Thymus (tissue), 11 donors: ENCODE data around the gene LTBR. TPM values are rescaled to one million over a fixed set of nuclear protein-coding genes. Genes with fewer than 3 reads are reported as not detected.

Source experiments
- DNase-seq, 9 donors: peaks; one replicate each; pipeline ENCODE4 v3.0.0-alpha.2; 2013; ENCODE audit warnings: low spot score in 9 of 9, low read depth in 6 of 9, missing footprints in 1 of 9
- H3K27ac ChIP-seq, 2 donors: one replicate each; pipeline ENCODE4 v1.5.1; 2013; ENCODE audit warnings: control low read depth in 1 of 2, low read depth in 1 of 2, low read length in 1 of 2, mild to moderate bottlenecking in 1 of 2, moderate library complexity in 1 of 2
- H3K27me3 ChIP-seq, 2 donors: one replicate each; pipeline ENCODE4 v1.5.1; 2013; ENCODE audit warnings: low read length in 1 of 2; ENCODE audit not compliant: control insufficient read depth in 2 of 2, insufficient read depth in 1 of 2
- H3K36me3 ChIP-seq, 2 donors: one replicate each; pipeline ENCODE4 v1.5.1; 2013; ENCODE audit warnings: low read length in 1 of 2, mild to moderate bottlenecking in 1 of 2, moderate library complexity in 1 of 2; ENCODE audit not compliant: control insufficient read depth in 2 of 2, insufficient read depth in 2 of 2
- H3K4me1 ChIP-seq, 2 donors: one replicate each; pipeline ENCODE4 v1.5.1; 2013; ENCODE audit warnings: low read length in 2 of 2; ENCODE audit not compliant: control insufficient read depth in 2 of 2, insufficient read depth in 2 of 2
- H3K4me3 ChIP-seq, 2 donors: one replicate each; pipeline ENCODE4 v1.5.1; 2013; ENCODE audit warnings: low read length in 2 of 2, control low read depth in 1 of 2, mild to moderate bottlenecking in 1 of 2
- H3K9me3 ChIP-seq, 2 donors: one replicate each; pipeline ENCODE4 v1.5.1; 2013; ENCODE audit warnings: low read length in 1 of 2, mild to moderate bottlenecking in 1 of 2; ENCODE audit not compliant: control insufficient read depth in 2 of 2, insufficient read depth in 1 of 2
- WGBS: extraction: QIAGEN DNeasy Blood & Tissue Kit; methylation state at CpG from one replicate; pipeline ENCODE4 v1.1.7; 2013; 5-methylcytosine and 5-hydroxymethylcytosine counted together
- polyA plus RNA-seq: library from polyadenylated mRNA; stranded (reverse); fragments of 200-250 nt; gene quantifications from one replicate; pipeline ENCODE4 v1.2.3, GENCODE V29; 2013
- total RNA-seq: library from RNA; stranded (reverse); fragments of 120-200 nt; gene quantifications from one replicate; pipeline ENCODE4 v1.2.4, GENCODE V29; 2013
- donor health status: healthy.

LTBR gene
- total and polyA plus RNA-seq, 2 donors: 8.9 to 33.3 TPM

- Histone ChIP-seq H3K36me3 (no peaks in the 10 kb centered on the region), H3K9me3 (no peaks in the 10 kb centered on the region), H3K27ac (no peak overlapping the region), H3K4me3 (no peak overlapping the region), H3K27me3 (no peaks in the 10 kb centered on the region), H3K4me1 (peaks cover 10 to 39% of the 10 kb centered on the region in 2 donors)
- DNase-seq: no peak
- 90% methylated on average over 13 of the region's 13 CpGs for WGBS
These were observed 52.2 kb downstream of the LTBR start for GRCh38 chr12:6435961-6436715.

- WGBS: 98% methylated on average over 3 of the region's 3 CpGs
- H3K9me3 ChIP-seq: no peaks in the 10 kb centered on the region
- no peak for DNase-seq
These were observed 53.6 kb downstream of the LTBR start for GRCh38 chr12:6437586-6437985.

GRCh38 chr12:6438345-6438744 is 54.4 kb downstream of the LTBR start:
- Histone ChIP-seq H3K4me3 (no peak overlapping the region), H3K4me1 (peaks cover 11 to 45% of the 10 kb centered on the region in 2 donors), H3K36me3 (no peaks in the 10 kb centered on the region), H3K27me3 (no peaks in the 10 kb centered on the region), H3K27ac (no peak overlapping the region), H3K9me3 (no peaks in the 10 kb centered on the region)
- 98% methylated on average over 12 of the region's 12 CpGs for WGBS
- no peak for DNase-seq

More at GRCh38 chr12:6437586-6437985, 53.6 kb downstream of the LTBR start:
- Histone ChIP-seq H3K36me3 (no peaks in the 10 kb centered on the region), H3K4me3 (no peak overlapping the region), H3K27me3 (no peaks in the 10 kb centered on the region), H3K4me1 (peaks cover 9 to 43% of the 10 kb centered on the region in 2 donors), H3K27ac (no peak overlapping the region)

- WGBS: 17% methylated on average over 1 of the region's 1 CpG
- peaks cover 0 to 2% of the 10 kb centered on the region in 2 donors for H3K36me3 ChIP-seq
- peaks cover 28 to 48% of the 10 kb centered on the region in 2 donors for H3K4me1 ChIP-seq
- DNase-seq: no peak
- H3K9me3 ChIP-seq: no peaks in the 10 kb centered on the region
- H3K4me3 ChIP-seq: no peak overlapping the region
- no peak overlapping the region for H3K27ac ChIP-seq
- H3K27me3 ChIP-seq: no peaks in the 10 kb centered on the region
These were observed 56.4 kb downstream of the LTBR start for GRCh38 chr12:6440391-6440790.

Other genes with a start within 250 kb of the LTBR start
- gene CD9, start 183.8 kb upstream of the LTBR start, total RNA-seq: 50.0 TPM
- gene CD9, start 183.8 kb upstream of the LTBR start, polyA plus RNA-seq: 198 TPM
- gene PLEKHG6, start 73.5 kb upstream of the LTBR start, total RNA-seq: 0.61 TPM
- gene PLEKHG6, start 73.5 kb upstream of the LTBR start, polyA plus RNA-seq: 7.5 TPM
- 29.8 TPM for gene TNFRSF1A, start 42.1 kb upstream of the LTBR start, total RNA-seq
- gene TNFRSF1A, start 42.1 kb upstream of the LTBR start, polyA plus RNA-seq: 61.6 TPM
- 0.61 TPM for gene SCNN1A, start 8.6 kb upstream of the LTBR start, total RNA-seq
- gene SCNN1A, start 8.6 kb upstream of the LTBR start, polyA plus RNA-seq: 28.9 TPM
- 42.3 TPM for gene CD27, start 60.8 kb downstream of the LTBR start, total RNA-seq
- 75.4 TPM for gene CD27, start 60.8 kb downstream of the LTBR start, polyA plus RNA-seq
- 60.6 TPM for gene TAPBPL, start 67.9 kb downstream of the LTBR start, total RNA-seq
- 28.6 TPM for gene TAPBPL, start 67.9 kb downstream of the LTBR start, polyA plus RNA-seq
- gene VAMP1, start 86.5 kb downstream of the LTBR start, total RNA-seq: 8.9 TPM
- 17.2 TPM for gene VAMP1, start 86.5 kb downstream of the LTBR start, polyA plus RNA-seq
- gene MRPL51, start 109.1 kb downstream of the LTBR start, total RNA-seq: 252 TPM
- gene MRPL51, start 109.1 kb downstream of the LTBR start, polyA plus RNA-seq: 136 TPM
- 69.6 TPM for gene NCAPD2, start 109.9 kb downstream of the LTBR start, total RNA-seq
- gene NCAPD2, start 109.9 kb downstream of the LTBR start, polyA plus RNA-seq: 18.8 TPM
- gene GAPDH, start 150.4 kb downstream of the LTBR start, total RNA-seq: 3,026 TPM
- 1,220 TPM for gene GAPDH, start 150.4 kb downstream of the LTBR start, polyA plus RNA-seq
- 6.7 TPM for gene IFFO1, start 171.9 kb downstream of the LTBR start, total RNA-seq
- 52.0 TPM for gene IFFO1, start 171.9 kb downstream of the LTBR start, polyA plus RNA-seq
- gene NOP2, start 184.1 kb downstream of the LTBR start, total RNA-seq: 31.1 TPM
- gene NOP2, start 184.1 kb downstream of the LTBR start, polyA plus RNA-seq: 45.5 TPM
- gene CHD4, start 223.2 kb downstream of the LTBR start, total RNA-seq: 177 TPM
- gene CHD4, start 223.2 kb downstream of the LTBR start, polyA plus RNA-seq: 230 TPM